ENCODE measurements around the gene C10orf90.

Gene C10orf90

DNA sequence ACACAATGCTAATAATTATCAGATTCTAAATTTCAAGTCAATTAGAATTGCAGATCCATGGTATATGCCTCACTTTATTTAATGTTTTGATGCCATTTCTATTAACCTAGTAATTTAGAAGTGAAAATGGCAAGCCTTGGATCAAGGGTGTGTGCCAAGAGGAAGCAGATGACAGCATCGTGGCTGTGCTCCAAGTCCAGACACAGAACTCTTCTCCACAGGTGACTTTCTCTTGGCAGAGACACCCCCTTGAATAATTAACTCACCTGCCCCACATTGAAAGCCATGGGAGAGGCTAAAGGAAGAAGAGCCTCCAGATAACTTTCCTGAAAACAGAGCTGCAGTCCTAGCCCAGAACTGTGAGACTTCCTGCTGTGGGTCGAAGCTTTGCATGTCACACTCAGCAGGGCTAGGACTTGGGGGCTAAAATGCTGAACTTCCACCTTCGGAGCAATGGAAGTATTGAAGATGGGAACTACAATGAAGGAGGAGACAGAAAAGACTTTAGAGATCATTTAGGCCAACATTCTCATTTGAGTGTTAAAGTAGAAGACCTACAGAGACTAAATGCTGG lies 996 bp upstream of the C10orf90 start:
- no peak for DNase-seq

DNA sequence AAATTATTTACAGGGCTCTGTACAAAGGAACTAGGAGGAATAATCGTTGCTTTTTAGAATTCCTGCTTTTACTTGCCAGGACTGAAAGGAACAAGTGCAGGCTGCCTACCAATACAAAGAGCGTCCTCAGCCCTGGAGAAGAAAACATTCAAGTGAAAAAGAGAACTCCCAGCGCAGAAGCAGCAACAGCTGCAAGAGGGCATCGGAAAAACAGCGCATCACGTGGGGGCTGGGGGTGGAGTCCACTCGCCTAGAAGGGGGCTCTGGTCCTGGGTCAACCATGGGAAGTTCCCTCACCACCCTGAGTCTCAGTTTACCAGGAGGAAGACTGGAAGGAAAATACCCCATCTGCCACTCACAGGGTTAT lies 385 bp upstream of the C10orf90 start:
- DNase-seq, result no peak

DNA sequence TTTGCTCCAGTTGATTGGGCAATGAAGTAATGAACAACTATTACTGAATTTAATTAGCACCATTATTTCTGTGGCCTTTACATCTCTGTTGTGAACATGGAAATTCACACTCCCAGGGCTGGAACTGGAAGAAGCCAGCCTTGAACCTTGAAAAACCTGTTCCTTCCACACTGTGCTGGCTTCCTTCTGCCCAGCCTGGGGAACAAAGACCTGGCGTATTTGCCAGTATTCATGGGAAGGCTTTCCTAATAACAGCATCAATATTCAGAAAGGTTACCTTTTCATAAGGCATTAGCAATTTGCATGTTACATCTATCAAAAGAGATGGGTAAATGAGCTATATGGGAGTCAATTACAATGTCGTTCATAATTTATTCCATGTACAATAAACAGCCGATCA lies 1.3 kb downstream of the C10orf90 start:
- no peak for DNase-seq

DNA sequence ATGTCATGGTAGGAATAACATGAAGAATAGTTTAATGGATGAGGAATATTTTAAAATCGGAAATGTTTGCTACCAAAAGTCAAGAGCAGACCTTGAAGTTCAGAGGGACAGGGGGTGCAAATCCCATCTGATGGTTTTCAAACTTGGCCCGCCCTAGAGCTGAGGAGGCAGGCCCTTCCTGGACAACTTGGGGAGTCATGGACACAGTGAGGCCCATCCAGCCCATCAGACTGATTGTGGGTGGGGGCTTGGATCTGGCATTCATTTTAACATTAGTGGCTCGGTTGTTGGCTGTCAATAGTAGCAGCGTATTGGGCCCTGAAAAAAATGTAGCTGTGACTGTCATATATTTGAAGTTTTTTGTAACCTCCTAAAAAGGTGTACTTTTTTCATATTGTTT lies 2.0 kb downstream of the C10orf90 start:
- DNase-seq, result no peak

DNA sequence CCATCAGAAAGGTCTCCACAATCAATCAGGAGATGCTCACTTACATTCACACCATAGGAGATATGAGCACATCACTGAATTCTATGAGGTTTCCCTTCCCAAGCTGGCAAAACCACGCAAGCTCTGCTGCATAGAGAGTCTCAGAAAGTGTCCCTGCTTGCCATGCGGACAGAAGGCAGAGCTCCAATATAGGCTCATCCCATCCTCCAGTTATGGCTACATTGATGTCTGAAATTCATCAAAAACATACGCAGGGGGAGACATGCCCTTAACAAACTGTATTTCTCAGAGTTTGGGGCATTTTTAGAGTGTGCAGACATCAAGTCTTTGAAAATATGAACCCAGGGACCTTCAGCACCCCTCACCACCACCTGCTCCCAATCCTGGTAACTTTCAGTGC lies 2.9 kb downstream of the C10orf90 start:
- no peak for DNase-seq

DNA sequence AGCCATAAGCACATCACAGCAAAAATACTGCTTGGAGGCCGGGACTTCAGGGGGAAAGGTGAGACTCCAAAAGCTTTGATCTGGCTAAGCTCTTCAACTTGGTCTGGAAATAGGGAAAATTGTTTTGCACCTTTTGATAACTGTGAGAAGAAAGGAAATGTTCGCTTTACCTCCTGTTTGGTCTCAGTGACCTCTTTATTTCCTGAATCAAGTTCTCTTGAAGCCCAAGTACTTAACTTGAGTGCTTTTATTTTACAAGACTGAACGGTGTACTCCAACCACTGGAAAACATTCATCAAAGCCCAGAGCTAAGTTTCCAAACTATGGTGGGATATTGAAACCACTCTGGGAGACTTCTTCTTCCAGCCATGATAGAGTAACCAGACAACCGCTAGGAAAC lies 5.3 kb downstream of the C10orf90 start:
- DNase-seq, result no peak

DNA sequence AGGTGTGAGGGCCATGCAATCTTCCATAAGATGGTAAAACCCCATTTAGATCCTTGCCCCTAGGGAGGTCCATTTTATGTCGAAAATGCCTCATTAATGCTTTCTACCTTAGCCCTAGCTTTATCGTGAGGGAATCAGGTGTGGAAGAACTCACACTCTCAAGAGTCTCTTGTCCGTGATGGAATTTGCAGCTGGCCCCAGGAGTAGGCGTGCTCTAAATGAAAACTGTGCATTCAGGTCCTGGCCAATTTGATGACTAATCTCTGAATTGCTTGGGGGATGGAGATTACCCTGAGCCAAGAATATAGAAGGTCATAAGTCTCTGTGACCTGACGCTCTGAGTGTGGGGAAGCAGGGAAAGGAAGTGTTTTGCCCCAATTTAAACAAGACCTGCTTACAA lies 6.6 kb downstream of the C10orf90 start:
- no peak for DNase-seq

DNA sequence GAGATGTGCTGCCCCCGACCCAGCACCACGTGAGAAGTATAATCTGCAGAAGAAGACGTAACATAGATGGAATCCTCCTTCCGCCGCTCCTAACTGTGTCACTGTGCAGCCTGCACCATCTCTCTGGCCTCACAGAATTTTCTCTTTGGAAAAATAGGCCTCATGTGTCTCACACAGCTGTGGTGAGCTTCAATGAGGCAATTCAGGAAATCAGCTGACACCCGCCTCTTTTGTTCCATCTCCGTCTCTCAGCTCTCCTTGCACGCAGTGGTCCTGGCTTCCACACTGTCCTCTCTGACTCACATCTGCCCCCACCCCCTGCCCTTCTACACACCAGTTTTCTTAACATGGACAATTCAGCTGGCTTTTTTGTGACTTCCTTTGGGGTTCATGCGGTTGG lies 7.2 kb downstream of the C10orf90 start:
- no peak for DNase-seq

DNA sequence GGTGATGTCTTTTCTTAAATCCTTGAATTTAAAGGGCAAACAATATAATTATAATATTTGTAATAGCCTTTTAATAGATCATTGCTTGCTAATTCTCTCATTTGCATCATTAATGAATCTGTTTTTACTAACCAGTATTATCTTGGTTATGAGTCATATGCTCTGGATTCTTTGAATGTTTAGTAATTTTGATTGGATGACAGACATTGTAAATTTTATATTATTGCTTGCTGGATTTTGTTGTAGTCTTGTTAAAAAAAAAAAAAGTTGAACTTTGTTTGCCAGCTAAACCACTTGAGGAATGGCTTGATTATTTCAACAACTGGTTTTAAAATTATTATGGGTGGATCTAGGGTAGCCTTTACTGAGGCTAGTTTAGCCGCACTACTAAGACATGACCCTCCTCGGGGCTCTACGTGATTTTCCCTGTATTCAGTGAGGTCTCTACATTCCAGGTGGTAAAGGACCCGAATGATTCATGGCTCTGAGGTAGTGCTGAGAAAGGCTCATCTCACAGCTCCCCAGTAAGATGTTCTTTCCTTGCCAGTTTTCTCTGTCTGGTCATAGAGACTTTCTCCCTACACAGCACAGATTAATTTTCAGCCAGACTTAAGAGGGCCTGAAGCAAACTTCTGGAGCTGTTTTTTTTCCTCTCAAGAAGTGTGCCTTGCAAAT lies 8.5 kb downstream of the C10orf90 start:
- no peak for DNase-seq

DNA sequence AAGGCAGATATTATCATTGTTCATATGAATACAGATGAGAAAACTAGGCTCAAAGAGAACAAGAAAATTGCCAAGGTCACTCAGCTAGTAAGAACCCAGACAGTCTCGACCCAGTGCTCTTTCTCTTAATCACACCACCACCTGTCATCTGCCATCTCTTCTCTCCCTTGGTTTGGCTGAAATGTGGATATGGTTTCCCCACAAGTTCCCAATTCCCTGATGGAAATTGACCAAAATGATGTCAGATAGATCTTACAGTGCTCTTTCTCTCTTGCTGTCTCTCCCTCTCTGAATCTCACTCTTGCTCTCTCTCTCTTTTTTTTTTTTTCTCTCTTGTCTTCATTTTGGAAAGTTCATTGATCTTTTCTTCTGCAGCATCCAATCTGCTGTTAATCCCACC lies 9.1 kb downstream of the C10orf90 start:
- no peak for DNase-seq

DNA sequence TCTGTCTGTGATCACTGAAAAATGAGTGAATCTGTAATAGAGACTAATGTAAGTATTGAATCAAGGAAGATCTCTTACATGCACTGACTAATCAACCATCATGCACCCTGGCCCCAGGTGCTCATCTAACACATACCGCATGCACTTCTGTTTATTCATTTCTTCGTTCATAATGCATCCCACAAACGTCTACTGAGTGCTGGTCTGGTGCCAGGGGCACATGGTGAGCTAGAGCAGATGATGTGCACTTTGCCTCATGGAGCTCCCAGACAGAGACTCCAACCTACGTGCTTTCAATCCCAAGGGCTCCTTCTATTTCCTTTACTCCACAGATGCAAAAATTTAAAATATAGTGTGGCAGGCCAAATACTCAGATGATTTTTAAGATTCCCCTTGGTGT lies 10.7 kb downstream of the C10orf90 start:
- no peak for DNase-seq

DNA sequence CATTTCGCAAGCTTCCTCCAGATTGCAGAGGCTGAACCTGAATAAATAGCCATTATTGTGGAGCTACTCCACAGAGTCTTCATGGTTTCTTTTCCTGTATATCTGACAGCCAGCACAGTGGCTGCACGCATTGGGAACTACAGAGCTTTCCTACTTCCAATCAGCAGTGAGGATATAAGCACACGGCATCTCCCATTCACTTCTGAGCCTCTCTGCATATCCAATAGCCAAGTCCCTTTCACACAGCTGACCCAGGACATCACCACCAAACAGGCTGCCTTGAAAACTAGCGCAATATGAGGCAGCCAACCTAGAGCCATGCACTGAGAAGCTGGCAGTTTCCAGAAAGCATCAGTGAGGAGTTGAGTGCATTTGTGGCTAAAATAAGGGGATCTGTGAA lies 11.6 kb downstream of the C10orf90 start:
- no peak for DNase-seq

DNA sequence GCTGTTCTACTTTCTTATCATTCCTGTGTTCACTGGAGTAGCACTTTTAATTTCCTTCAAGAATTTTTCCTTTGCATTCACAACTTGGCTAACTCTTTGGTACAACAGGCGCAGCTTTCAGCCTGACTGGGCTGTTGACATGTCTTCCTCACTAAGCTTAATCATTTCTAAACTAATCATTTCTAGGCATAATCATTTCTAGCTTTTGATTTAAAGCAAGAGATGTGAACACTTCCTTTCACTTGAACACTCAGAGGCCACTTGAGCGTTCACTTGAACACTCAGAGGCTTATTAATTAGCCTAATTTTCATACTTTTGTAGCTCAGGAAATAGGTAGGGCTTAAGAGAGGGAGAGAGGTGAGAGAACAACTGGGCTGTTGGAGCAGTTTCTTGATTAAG lies 15.9 kb downstream of the C10orf90 start:
- DNase-seq, result no peak

DNA sequence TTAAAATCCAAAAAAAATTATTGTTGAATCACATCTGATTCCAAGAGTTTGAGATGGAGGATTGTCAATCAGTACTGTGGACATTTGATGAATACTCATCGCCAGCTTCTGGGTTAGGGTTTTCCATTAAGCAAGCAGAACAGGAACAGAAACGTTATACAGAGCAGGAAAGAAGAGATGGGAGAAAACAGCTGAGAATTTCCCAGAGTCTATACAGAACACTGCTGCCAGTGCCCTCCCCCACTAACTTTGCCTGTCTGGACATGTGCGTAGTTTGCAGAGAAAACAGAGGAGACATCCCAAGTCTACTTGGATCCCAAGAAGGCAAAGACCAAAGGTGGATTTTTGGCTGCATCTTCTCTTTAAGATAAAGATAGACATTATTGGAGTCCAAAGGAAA lies 19.0 kb downstream of the C10orf90 start:
- no peak for DNase-seq

DNA sequence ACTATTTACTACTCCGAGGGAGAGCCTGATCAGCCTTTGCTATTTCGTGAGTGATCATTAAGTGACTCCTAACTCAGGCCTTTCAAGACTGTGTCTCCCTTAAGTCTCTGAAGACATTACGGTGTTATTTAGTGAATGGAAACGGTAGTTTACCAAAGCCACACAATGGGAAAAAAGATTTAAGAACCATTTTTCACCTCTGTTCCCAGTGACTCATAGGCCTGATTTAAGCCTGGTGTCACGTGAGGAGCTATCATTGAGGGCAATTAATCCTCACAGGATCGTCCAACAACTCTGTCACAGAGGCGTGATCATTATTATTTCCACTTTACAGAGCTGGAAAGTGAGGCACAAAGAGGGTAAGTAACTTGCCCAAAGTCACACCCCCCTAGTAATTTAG lies 20.3 kb downstream of the C10orf90 start:
- no peak for DNase-seq

DNA sequence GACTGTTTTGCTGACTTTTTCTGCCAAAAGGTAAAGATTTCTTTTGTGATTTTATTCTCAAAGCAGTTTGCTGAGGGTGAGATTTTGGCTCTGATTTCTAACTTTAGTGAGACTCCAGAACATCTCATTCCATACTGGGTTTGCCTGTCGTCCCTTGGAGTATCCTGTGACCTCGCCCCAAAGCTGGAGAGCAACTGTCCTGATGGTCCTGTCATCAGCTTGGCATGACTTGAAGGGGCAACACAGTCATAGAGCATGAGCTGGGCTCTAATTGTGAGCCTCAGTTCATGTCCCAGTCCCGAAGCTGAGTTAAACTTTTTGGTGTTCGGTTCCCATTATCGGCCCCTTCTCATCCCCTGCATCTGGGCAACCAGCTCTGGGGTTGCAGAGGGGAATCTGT lies 23.4 kb downstream of the C10orf90 start:
- DNase-seq, result no peak

DNA sequence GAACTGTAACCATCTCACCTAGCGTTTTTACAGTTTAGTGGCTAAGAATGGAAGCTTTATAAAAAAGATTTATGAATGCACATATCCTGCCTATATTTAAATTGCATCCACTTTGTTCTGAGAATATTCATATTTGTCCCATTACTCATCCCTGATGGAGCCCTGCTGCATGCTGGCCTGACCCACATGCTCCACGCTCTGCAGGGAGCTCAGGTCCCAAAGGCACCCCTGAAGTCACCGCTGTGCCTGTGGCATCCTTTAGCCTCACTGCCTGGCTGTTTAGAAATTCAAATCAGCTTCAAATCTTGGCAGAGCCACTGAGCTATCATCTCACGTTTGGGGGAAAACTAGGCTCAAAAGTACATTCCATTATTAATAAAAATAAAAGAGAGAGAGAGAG lies 24.4 kb downstream of the C10orf90 start:
- DNase-seq, result no peak

DNA sequence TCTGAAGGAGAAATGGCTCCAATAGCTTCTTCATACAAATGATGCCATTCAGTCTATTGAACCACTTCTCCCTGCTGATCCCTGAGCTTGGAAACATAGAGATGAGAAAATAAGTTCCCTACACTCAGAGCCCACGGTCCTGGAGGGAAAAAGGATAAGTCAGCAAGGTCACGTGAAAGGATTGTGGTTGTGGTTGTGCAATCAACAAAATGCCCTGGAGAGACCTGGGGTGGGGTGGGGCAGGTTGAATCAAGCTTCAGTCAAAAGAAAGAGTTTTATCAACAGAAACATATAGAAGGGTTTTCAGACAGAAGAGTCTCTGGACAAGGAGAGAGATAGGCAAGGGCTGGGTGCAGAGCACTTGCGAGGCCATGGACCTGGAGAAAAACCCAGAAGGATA lies 30.1 kb downstream of the C10orf90 start:
- DNase-seq, result no peak

DNA sequence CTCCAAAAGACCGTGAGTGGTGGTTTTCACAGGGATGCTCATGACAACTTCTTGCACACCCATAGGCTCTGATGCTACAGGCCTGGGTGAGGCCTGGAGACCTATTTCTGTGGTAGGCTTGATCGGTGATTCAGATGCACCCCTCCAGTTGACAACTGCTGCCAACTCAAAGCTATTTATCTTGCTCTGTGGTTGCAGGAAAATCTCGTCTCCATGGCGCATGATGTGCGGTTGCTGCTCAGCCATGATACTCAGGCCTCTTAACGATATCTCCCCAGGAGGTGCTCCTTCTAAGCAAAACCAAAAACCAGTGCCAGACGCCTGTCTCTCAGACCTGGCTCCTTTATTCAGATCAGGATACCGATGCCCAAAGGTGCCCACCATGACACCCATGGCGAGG lies 31.4 kb downstream of the C10orf90 start:
- DNase-seq, result no peak

DNA sequence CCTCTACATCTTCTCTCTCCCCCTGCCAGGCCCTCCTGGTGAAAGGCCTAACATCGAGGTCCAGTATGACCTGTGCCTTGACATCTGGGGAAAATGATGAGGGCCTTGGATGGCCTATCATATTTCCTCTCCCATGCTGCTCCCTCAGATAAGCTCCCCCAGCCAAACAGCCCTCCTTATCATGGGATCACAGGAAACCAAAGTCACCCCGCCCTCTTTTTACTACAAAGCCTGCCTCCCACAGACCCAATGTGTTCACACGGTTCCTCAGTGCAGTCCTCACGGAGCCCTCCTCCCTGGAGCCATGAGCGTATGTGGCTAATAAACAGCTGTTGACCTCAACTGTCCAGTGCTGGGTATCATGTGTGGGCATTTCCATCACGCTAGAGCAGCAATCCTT lies 32.0 kb downstream of the C10orf90 start:
- DNase-seq, result no peak

DNA sequence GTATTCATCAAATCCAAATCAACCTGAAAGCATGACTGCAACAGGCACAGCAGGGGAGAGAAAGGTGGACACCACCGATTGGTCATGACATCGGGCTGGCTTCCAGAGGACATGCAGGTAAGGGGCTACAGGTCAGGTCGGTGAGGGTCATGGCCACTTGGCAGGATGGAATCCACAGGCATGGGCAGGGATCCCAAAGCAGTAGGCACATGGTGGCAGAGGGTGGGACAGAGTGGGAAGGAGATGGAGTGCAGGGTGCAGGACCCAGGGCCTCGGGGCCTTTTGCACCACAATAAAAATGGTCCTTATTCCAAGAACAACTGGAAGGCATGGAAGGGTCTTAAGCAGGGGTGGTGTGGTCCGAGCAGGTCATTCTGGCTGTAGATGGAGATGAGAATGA lies 33.0 kb downstream of the C10orf90 start:
- no peak for DNase-seq

DNA sequence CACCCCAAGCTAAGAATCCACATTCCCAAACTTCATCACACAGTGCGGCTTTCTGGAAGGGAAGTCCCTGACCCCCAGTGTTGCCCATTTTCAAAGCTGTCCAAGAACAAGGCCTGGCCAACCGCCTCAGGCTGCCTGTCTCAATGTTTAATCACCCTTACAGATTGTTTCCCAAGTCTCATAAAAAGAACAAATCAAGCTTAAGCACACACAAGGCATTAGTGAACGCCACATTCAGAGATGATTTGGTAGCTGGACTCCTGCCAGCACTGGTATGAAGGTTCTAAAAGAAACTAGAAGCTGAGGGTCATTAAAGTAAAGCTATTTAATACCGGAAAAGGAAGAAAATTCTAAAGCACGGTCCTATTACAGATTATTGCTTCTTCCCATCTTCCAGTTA lies 35.6 kb downstream of the C10orf90 start:
- no peak for DNase-seq

DNA sequence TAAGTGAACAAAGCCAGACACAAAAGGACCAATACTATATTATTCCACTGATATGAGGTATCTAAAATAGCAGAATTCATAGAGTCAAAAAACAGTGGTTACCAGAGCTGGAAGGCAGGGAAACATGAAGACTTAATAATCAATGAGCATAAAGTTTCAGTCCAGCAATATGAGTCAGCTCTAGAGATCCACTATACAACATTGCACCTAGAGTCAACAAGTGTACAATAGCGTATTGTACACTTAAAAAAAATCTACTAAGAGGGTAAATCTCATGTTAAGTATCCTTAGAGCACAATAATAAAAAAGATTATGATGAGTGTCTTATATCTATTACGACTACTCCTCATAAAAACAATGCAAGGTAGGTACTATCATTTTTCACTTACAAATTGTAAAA lies 36.1 kb downstream of the C10orf90 start:
- DNase-seq, result no peak

DNA sequence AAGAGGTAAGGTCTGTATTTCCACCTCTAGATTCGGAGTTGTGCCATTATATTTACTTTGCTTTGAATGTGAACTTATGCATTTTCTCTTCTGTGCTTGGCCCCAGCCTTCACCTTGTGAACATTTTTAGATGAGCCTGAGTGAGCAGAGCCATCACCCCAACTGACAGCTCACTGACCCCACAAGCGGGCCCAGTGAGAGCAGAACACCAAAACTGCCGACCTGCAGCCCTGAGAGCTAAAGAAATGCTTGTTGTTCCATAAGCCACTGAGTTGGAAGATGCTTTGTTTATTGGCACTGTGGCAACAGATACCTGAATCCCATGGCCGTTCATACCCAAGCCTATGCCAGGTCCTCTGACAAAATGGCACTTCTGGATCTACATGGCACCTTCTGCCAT lies 37.8 kb downstream of the C10orf90 start:
- DNase-seq, result no peak

DNA sequence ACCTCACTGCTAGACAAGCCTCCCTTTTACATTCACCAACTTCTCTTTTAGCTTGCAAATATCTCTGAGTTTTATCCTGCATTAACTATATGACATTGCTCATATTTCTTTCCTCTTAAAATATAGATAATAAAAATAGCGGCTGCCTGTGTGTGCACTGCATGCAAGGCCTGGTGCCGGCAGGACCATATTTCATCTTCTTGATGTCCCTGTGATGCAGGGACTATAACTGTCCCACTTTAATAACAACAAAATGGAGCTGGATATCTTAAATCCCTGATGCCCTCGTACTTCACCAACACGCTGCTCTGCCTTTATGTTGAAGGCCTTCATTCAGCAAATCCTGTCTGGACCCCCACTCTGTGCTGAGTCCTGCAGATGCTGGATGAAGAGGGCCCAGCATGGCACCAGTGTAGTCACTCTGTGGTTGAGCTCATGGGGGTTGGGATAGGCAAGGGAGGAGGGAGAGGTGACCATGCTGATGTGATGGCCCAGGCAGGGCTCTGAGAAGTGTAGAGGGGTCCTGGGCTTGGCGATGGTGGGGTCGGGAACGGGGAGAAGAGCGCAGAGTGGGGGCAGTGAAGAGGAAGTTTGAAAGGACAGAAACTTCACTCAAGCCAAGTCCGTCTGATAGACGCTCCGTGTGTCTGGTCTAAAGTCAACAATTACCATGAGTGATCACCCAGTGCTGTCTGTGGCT lies 40.4 kb downstream of the C10orf90 start:
- DNase-seq, result no peak
